LoVo (cell line): Measurements from ENCODE around the gene MAPKBP1.

Experiments used
- DNase-seq: peaks from one replicate; pipeline ENCODE4 v3.0.0-alpha.2; 2016; ENCODE audit warnings: low spot score

The MAPKBP1 gene

GRCh38 chr15:41868321-41868720 lies 94.0 kb downstream of the MAPKBP1 start:
- no peak for DNase-seq

- no peak for DNase-seq
Observed at GRCh38 chr15:41869770-41870688, 95.7 kb downstream of the MAPKBP1 start.

- DNase-seq = no peak
Observed at GRCh38 chr15:41870689-41871081, 96.4 kb downstream of the MAPKBP1 start.

- DNase-seq = no peak
Observed at GRCh38 chr15:41871175-41871905, 97.1 kb downstream of the MAPKBP1 start.

- no peak for DNase-seq
Observed at GRCh38 chr15:41872166-41872747, 98.0 kb downstream of the MAPKBP1 start.

DNA sequence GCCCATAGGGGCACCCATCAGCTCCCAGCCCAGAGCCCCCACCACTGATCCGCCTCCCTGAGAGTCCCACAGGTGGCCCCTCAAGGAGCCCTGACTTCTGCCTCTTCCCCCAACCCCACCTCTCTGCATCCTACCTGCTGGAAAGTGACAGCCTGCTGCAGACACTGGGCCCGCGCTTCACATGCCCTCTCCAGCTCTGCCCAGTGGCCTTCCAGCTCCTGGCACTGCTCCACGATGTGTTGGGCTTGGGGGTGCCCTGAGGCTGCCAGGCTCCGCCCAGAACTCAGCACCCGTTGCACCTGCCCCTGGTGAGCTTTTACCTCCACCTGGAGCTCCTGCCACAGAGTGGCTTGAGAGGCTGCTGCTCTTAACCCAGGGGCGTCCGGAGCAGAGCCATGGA lies 99.4 kb downstream of the MAPKBP1 start:
- no peak for DNase-seq

- no peak for DNase-seq
Observed at GRCh38 chr15:41874736-41875135, 100.5 kb downstream of the MAPKBP1 start.

DNA sequence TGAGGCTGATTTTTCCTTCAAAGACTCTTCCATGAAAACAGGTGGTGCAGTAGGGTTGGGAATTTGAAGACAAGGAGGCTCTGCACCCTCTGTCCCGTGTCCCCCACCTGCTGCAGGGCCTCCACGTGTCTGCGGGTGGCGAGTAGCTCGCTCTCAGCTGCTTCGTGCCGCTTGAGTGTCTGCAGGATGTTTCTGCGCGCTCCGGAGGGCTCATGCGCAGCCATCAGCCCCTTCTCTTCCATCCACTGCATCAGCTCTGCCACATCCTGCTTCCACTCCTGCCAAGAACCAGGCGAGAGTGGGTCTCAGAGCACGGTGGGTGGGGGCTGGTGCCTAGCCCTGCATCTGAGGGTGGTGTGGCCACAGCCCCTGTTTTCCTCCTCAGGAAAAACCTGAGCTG lies 101.7 kb downstream of the MAPKBP1 start:
- DNase-seq = no peak

DNA sequence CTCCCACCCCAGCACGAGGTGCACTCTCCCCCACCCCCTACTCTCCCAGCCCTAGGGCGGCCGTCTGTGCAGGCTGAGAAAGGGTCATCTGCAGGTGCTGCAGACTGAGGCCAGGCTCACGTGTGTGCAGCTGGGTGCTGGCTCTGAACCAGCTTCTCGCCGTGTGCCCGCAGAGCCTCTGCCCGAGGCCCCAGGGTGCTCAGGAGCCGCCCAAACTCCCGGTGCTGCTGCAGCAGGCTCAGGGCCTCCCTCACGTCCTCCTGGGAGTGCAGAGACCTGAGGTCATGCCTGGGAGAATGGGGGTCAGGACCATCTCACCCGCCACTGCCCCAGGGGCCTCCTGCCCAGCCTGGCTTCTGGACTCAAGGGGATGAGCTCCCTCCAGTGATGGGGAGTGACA lies 102.4 kb downstream of the MAPKBP1 start:
- no peak for DNase-seq
